CD4-positive, alpha-beta T cell treated with Interleukin-1 beta for 1 hour (primary cell): ENCODE data around the gene DNAJC30.
"Not testable (repeated sequence)": the region's sequence is repeated elsewhere in the genome, so short reads cannot be mapped to it uniquely, and the experiment has no call there.

Experiments used
- DNase-seq, 2 donors: peaks; one replicate each; pipeline ENCODE4 v3.0.0-alpha.2; 2020 to 2022

DNAJC30 gene

GRCh38 chr7:73680501-73680900 is 2.8 kb downstream of the DNAJC30 start:
- DNase-seq, result no peak

- DNase-seq, result no peak
Measured at GRCh38 chr7:73679709-73680108, 3.5 kb downstream of the DNAJC30 start.

GRCh38 chr7:73678862-73679261 is 4.4 kb downstream of the DNAJC30 start:
- no peak for DNase-seq

GRCh38 chr7:73676062-73676461 is 7.2 kb downstream of the DNAJC30 start:
- DNase-seq, result not testable (repeated sequence)

GRCh38 chr7:73674468-73675124 is 8.7 kb downstream of the DNAJC30 start:
- no peak for DNase-seq

GRCh38 chr7:73671857-73672445 is 11.3 kb downstream of the DNAJC30 start:
- DNase-seq, result no peak

GRCh38 chr7:73671322-73671661 is 12.0 kb downstream of the DNAJC30 start:
- DNase-seq, result no peak

- DNase-seq, result no peak
Measured at GRCh38 chr7:73669858-73670385, 13.3 kb downstream of the DNAJC30 start.

GRCh38 chr7:73669288-73669701 is 14.0 kb downstream of the DNAJC30 start:
- no peak for DNase-seq

- DNase-seq, result no peak
Measured at GRCh38 chr7:73668886-73669230, 14.4 kb downstream of the DNAJC30 start.

GRCh38 chr7:73668103-73668885 is 15.0 kb downstream of the DNAJC30 start:
- no peak for DNase-seq

- peak; percentile 91 to 94 for DNase-seq
Measured at GRCh38 chr7:73667344-73668102, 15.7 kb downstream of the DNAJC30 start, which contains the start of gene VPS37D. TSS of gene VPS37D (plus strand) at chr7:73667831. CDS start at chr7:73667959, 128 bp downstream.

GRCh38 chr7:73663033-73663432 is 20.2 kb downstream of the DNAJC30 start:
- no peak for DNase-seq

GRCh38 chr7:73660594-73660993 is 22.7 kb downstream of the DNAJC30 start:
- not testable (repeated sequence) for DNase-seq

GRCh38 chr7:73659983-73660382 is 23.3 kb downstream of the DNAJC30 start:
- no peak for DNase-seq

GRCh38 chr7:73655309-73655708 is 27.9 kb downstream of the DNAJC30 start:
- DNase-seq, result not testable (repeated sequence)

GRCh38 chr7:73652541-73652949 is 30.7 kb downstream of the DNAJC30 start:
- no peak for DNase-seq

- DNase-seq, result no peak
Measured at GRCh38 chr7:73650524-73650923, 32.7 kb downstream of the DNAJC30 start.

- DNase-seq, result no peak
Measured at GRCh38 chr7:73649576-73649975, 33.7 kb downstream of the DNAJC30 start.

- no peak for DNase-seq
Measured at GRCh38 chr7:73648593-73649332, 34.5 kb downstream of the DNAJC30 start.

GRCh38 chr7:73647725-73648592 is 35.3 kb downstream of the DNAJC30 start:
- DNase-seq, result peak; percentile 11 to 36
